HG02973 (cell line): ENCODE results near the gene WNT7B.

ENCODE experiments used
- ATAC-seq: cut with Tn5 transposase; IDR thresholded peaks from one replicate; pipeline ENCODE4 v1.9.1; 2021; ENCODE audit warnings: moderate library complexity; ENCODE audit not compliant: unreplicated experiment

The WNT7B gene

DNA sequence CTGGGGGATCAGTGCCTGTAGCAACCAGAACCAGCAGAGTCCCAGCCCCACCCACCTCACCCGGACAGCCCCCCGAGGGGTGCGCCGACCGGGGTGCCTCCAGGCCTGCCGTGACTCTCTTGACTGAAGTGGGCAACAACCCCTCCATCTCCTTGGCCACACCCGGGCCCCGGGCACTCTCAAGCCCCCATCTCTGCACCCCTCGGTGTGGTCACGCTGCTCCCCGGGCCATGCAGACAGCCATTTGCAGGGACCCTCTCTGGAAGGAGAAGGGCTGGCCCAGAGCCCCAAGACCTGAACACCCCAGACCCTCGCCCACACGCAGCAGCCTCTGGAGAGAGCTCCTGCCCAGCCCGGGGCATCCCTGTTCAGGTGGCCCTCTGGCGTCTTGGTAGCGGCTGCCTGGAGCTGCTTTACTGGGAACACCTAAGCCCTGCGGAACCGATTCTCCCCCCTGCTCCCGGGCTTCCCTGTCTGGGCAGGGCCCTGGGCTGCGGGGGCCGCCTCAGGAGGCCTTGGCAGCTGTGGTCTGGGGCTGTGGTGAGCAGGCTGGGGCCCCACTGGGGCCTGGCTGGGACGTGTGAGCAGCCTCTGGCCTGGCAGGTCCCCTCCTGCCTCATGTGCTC is 84.9 kb downstream of the WNT7B start:
- ATAC-seq, result no peak

DNA sequence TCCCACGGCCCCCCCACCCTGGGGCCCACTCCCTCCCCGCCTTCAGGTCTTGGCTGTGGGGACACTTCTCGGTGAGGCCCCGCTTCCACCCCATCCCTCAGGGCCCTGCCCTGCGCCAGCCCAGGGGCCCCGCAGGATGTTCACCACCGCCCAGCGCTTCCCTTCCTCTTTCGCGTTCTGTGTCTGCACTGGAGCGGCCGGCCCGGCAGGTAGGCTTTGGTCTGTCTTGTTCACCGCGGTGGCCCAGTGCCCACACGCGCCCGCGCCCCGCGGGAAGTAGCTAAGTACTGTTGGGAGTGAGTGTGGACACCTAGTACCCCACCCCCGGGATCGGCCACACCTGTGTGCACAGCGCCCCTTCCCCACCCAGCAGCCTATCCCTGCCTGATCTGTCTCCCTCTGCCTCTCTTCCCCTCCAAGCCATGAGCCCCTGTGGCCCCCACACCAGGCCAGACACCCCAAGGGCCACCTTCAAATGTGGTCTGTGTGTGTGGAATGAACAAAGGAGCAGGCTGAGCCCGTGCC is 85.4 kb downstream of the WNT7B start:
- ATAC-seq, result no peak

DNA sequence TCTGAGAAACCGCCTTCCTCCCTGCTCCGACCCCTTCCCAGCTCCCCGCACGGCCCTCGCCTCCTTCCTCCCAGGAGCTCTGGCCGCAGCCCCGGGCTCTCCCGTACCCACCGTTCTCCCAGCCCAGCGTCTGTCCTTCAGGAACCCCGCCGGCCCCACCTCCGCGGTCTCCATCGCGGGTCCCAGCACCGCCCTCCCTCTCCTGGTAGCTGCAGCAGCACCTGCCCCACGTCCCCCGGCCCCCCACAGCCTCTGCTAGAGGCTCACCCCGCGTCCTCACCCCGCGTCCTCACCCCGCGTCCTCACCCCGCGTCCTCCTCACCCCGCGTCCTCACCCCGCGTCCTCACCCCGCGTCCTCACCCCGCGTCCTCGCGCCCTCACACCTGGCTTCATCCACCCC is 85.9 kb downstream of the WNT7B start:
- no peak for ATAC-seq

DNA sequence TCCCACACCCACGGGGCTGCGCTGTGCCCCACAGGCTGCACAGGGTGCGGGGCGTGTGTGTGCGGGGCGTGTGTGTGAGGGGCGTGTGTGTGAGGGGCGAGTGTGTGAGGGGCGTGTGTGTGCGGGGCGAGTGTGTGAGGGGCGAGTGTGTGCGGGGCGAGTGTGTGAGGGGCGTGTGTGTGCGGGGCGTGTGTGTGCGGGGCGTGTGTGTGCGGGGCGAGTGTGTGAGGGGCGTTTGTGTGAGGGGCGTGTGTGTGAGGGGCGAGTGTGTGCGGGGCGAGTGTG is 86.7 kb downstream of the WNT7B start:
- no peak for ATAC-seq

DNA sequence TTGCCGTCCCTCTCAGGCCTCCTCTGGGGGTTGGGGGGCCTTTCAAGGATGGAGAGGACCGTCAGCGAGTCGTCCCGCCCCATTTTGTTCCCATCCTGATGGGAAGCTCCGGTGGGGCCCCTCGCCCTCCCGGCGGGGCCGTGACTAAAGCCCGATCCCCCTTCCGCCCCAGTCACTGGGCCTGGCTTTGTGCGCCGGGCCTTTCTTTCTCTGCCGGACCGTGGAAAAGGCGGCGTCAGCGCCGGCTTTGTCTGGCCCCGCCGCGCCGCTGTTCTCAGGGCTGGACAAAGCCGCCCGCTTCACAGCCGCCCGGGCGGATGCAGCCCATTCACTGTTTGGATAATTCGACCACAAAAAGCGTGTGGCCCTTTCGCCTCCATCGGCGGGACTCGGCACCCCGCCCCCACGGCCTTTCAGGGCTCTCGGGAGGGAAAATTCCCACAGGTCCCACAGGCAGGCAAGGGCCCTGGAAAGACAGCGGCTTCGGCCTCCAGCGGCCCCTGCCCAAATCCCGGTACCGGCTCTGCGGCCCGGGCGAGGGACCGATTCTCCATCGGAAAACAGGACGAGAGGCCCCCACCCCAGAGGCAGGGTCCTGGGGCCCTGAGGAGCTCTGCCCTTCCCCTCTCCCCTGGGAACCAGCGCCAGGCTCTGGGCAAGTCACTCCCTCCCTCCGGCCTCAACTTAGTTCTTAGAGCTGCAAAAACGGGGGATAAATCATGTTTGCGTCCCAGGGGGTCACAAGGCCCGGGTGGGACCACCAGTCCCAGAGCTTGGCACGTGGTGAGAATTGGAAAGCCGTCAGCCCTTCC is 87.2 kb downstream of the WNT7B start:
- ATAC-seq, result no peak

DNA sequence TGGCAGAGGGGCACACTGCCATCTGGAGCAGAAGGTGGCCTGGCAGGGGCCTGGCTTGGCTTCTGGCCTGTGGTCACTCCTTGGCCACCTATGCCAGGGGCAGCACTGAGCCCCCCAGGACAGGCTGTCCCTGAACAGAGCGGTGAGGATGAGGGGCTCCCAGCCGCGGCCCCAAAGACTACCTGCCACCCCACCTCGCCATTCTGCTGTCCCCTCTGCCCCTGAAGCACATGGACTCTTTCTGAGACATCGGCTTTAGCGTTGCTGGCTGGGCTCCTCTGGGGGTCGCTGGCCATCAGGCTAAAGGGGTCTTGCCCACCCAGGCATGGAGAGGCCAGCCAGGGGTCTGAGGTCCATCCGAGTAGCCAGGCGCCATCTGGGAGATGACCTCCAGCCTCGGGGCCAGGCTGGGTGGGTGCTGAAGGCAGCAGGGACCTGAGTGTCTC is 87.8 kb downstream of the WNT7B start:
- no peak for ATAC-seq

DNA sequence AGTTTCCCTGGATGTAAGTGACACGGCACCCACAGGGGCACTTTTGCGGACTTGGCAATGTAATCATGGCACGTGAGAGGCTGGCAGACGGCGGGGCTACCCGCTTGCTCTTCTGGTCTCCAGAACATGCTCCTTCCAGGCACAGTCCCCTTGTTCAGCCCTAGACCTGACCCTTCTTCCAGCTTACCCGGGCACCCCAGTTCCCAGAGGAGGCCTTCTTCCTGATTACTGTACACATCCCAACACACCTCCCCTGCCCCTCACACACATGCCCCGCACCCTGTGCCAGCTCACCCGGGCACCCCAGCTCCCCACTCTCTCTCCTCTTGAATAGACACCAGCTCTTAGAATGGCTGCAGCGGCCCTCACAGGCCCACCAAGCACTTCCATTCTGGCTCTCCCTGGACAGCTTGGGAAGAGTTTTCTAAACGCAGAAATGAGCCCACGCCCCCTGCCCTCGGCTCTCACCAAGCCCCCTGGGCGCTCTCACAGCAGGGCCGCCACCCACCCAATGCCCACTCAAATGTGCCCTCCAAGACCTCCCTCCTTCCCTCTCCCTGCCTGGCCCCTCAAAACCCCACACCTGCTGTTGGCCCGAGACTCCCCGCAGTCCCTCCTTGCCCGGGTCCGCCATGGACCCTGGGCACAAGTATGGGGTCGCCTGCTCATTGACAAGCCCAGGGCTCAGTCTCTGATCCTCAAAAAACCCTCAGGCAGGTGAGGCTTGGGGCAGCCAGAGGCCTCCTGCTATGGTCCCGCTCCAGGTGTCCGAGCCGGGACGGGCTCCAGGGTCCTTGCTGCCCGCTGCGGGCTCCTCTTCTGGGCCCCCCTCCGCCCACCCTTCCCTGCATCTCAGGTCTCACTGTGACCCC is 88.5 kb downstream of the WNT7B start:
- no peak for ATAC-seq

DNA sequence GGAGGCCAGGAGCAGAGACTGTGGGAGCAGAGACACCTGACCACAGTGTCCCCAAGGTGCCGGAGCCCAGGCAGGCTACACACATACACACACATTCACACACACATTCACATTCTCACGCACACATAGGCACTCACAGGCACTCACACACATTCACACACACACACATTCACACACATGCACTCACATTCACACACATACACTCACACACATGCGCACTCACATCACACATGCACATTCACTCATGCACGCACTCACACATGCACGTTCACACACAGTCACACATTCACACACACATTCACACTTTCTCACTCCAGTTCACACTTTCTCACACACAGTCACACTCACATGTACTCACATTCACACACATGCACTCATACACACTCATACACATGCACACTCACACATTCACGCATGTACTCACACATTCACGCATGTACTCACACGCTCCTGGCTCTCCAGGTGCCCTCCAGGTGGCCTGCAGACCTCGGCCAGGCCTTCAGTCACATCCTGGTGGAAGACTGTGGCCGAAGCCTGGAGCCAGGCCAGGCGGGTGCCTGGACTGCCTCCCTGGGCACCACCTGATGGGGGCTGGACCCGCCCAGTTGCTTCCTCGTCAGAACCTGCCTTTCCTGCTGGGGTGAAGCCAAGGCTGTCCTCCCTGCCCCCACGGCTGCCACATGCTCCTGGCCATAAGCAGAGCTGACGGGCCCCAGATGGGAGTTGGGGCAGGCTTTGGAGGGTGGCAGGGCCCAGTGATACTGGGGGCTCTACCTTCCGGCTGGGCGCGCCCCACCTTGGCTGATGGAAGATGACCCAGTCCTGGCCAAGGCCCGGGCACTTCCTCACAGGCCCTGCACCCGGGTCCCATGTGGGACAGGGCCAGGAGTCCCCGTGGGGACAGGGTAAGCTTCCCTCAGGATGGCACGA is 89.5 kb downstream of the WNT7B start:
- ATAC-seq, result no peak

DNA sequence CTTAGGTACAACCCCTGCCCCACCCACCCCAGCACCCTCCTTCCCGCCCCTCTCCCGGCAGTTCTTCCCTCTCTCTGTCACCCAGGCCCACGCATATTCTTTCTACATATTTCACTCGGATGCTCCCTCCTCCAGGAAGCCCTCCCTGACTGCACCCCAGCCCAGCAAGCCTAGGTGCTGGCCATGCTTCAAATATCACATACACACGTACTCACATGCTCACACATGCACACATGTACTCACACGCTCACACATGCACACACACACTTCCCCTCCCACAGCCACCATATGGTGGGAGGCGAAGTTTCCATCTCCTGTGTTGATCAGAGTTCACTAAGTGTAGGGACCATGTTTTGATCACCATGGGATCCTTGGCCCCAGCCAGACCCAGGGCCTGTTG is 90.4 kb downstream of the WNT7B start:
- ATAC-seq, result no peak

DNA sequence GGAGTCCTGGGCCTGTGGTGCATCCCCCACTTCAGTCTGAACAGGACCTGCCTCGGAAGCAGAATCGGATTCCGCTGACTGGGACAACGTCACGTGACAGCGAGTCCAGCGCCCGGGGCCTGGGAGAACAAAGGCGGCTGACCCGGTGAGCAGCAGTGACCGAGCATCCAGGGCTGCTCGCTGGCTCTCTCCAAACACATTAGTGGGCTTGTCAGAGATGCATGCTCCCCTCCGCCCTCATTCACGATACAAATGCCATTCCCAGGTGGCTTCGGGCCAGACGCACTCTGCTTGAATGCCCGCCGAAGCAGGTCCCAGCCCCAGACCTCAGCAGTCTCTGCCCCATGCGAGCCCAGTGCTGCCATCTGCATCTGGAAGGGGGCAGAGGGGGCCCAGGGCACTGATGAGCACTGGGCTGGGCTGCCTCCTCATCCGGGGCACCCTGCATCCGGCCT is 91.0 kb downstream of the WNT7B start:
- ATAC-seq, result no peak

DNA sequence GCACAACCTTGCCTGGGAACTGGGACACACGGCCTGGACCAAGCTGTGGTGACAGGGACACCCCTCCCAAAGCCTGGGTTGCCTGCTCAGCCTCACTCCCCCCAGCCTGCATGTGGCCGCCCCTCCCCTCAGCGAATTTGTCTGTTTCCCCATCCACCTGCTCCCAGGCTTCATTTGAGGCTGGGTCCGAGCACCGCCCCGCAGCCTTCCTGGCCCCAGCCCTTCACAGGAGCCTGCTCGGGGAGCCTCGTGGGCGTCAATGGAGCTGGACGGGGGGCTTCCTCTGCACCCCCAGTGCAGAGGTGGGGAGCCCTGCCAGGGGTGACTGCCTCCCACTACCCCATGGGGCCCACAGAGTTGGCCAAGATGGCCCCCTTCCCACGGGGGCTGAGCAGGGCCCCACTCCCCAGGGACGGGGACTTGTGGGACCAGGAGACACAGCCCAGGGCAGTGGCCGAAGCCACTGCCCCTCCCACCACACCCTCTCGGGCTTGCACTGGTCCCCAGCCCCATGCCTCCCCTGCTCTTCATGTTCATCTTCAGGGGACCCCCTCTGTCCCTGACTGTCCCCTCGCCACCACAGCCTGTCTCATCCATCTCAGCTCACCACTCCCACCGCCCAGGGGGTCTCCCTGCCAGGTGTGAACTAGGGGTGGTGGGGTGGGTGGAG is 91.7 kb downstream of the WNT7B start:
- ATAC-seq, result no peak

DNA sequence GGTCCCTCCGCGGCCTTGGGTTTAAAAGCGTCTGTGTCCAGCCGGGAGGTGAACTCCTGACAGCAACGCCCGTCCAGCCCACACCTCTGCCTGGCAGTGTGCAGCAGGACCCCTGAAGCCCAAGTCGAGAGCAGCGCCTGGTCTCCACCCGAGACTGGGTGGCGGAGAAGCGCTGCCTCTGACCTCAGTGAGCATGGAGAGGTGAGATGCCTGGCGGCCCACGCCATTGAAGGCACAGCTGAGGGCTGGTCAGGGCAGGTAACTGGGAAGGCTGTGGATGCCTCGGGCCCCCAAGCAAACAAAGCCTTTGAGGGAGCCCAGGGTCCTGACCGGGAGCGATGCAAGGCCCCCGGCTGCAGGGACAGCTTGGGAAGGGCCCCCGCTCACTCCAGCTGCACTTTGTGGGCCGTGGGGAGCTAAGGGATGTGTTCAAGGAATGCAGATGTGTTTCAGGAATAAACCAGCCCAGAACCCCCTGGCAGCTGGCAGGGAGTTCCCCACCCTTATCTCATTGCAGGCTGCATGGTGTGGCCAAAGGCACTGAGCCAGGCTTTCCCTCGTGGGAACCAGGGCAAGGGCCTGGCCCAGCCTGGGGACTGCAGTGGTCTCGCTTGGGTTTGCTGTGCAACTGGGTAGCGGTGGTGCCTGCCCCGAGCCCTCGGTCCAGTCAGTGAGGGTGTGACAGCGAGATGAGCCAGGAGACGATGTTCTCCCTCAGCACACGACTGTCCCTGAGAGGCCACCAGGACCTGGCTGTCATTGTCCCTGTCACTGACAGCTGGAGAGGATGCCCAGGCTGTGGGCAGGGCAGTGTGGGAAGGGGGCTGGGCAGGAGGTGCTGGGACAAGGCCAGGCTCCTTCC is 92.5 kb downstream of the WNT7B start:
- no peak for ATAC-seq

DNA sequence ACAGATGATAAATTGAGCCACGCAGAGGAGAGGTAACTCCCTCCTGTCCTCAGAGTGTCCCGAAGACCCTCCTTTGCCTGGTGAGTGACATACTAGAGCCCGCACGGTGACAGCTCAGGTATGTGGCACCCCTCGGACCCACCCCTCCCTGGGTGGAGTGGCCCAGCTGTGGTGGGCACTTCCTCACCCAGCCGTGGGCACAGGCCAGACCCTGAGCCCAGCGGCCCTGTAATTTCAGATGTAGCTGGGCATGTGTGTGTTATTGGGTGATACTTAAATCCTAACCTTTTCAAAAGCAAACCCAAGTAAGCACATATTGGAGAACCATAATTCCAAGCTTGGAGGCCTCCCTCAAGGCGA is 93.2 kb downstream of the WNT7B start:
- ATAC-seq, result no peak

DNA sequence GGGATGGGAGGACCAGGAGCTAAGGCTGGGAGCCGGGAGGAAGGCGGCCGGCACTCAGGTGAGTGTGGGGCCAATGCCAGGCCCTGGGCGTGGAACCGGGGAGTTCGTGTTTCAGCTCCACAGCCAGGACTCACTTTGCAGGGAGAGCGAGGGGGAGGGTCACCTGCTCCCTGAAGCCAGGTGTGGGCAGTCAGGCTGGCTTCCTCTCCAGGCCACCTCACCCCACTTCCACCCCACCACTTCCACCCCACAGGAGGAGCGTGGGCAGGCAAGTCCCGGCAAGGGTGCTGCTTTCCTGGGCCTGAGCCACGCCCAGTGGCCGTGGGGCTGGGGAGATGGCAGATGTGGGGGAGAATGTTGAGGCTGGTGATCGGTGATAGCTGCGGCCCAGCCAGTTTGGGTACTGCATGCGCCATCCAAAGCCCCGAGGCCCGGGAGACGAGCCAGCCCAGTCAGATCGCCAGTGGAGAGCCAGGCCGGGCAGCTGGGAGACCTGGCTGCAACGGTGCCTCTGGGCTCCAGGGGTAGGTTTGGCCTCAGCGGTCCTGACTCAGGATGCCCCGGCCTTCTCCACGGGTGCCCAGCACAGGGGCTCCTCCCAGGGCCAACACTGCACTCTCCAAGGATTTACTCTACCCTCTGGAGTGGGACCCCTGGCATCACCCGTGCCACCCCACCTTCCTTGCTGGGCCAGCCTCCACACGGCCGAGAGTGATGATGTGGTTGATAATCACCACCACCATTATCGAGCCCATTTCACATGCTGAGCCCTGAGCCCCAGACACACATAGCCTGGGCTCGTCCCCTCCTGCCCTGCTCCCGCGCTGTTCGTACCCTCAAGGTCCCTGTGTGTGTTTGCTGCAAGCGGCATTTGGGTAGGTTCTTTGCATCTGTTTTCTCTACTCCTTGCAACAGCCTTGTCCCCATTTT is 93.8 kb downstream of the WNT7B start:
- no peak for ATAC-seq

DNA sequence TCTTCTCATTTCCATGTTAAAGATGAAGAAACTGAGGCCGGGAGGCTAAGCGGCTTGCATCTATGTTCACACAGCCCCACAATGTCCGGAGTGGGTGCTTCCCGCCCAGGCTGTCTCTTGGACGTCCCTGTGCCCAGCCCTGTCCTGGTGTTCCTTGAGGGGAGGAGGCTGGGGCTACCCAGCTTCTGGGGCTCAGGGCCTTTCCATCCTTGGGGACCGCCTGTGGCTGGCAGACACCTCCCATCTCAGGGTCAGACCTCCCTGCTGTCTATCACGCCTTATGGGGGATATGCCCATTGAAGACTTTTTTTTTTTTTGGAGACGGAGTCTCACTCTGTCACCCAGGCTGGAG is 95.5 kb downstream of the WNT7B start:
- no peak for ATAC-seq

DNA sequence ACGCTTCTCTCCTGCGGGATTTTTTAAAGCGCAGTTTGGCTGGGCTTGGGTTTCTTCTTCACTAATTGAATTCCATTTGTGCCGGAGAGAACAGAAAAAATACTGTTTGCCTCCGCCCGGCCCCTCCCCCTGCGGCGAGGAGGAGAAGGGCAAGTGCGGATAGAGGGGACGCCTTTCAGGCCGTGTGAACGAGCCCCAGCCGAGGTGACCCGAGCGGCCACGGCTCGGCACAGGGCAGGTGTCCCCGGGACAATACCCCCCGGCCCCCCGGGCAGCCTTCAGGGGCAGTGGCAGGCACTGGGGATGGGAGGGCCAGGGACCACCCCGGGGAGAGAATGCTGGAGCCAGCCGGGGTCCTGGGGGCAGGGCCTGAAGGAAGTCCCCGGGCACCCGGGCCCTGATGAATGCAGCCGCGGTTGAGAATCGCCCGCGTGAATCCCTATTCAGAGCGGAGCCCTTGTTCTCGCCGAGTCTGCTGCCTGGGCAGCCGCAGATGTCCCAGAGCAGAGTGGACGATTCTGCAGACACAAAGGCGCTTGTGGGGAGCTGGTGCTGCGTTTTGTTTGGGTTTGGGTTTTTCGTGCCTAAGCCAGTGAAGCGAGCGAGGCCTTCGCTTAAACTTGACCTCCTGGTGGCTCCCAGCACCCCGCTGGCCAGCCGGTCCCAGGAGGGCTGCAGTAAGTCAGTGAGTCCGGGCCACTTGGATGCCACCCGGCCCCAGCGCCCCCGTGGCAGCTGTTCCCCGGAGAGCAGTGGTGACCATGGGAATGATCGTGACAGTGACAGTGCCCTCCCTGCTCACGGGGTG is 96.0 kb downstream of the WNT7B start:
- no peak for ATAC-seq

DNA sequence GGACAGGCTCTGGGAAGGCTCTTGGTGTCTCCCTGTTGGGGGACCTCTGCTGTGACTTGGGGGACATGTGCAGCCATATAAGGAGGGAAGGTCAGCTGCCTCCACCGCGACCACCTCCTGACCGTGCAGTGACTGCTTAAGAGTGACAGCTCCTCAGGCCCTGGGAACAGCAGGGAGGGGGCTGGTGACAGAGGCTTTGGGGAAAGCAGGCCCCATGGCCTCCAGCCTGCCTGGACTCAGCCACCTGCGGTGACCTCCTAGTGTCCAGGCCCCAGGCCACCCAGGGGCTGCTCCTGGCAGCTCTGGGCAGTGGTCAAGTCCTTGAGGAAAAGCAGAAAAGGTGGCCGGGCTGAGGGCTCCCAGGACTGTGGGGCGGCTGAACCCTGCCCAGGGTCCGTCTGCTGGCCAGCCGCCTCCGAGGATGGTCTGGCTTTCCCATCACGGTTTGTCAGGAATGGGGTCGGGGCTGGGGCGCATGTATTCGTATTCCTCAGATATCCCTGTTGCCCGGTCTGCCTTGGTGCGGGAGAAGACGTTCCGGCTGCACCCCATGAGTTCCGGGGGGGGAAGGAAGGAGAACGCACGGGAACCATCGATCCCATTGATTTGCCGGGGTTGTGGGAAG is 96.8 kb downstream of the WNT7B start:
- no peak for ATAC-seq
